H9 (cell line): ENCODE results near the gene MAP3K9. TPM values are rescaled to one million over a fixed set of nuclear protein-coding genes. Genes with fewer than 3 reads are reported as not detected.
A peak's percentile ranks its signal among the peaks of the same experiment; 100 is the strongest.

Experiments used
- DNase-seq: peaks from one replicate; pipeline ENCODE4 v3.0.0-alpha.2; 2017
- H2AFZ ChIP-seq: one replicate; pipeline ENCODE4 v1.6.1; 2013; ENCODE audit warnings: mild to moderate bottlenecking, low read length, control low read depth, moderate library complexity
- H2AK5ac ChIP-seq: 2 replicates; pipeline ENCODE4 v1.6.1; 2013; ENCODE audit warnings: low read length, control low read depth, mixed read lengths; ENCODE audit not compliant: insufficient read length
- H2BK120ac ChIP-seq: one replicate; pipeline ENCODE4 v1.6.1; 2013; ENCODE audit warnings: low read depth, mild to moderate bottlenecking, low read length, control low read depth, inconsistent platforms; ENCODE audit not compliant: poor library complexity, severe bottlenecking
- H2BK12ac ChIP-seq: 2 replicates; pipeline ENCODE4 v1.6.1; 2013; ENCODE audit warnings: low read length, control low read depth, mixed read lengths, low read depth; ENCODE audit not compliant: insufficient read length
- H2BK15ac ChIP-seq: 2 replicates; pipeline ENCODE4 v1.6.1; 2013; ENCODE audit warnings: low read depth, low read length, control low read depth
- H2BK20ac ChIP-seq: one replicate; pipeline ENCODE4 v1.6.1; 2013; ENCODE audit warnings: low read depth, mild to moderate bottlenecking, low read length, control low read depth, inconsistent platforms; ENCODE audit not compliant: poor library complexity, severe bottlenecking
- H2BK5ac ChIP-seq: 2 replicates; pipeline ENCODE4 v1.6.1; 2013; ENCODE audit warnings: low read length, control low read depth, mixed read lengths; ENCODE audit not compliant: insufficient read length
- H3K14ac ChIP-seq: 2 replicates; pipeline ENCODE4 v1.6.1; 2013; ENCODE audit warnings: low read length, control low read depth; ENCODE audit not compliant: insufficient read depth
- H3K18ac ChIP-seq: 2 replicates; pipeline ENCODE4 v1.6.1; 2013; ENCODE audit warnings: low read depth, mild to moderate bottlenecking, mixed read lengths, low read length, control low read depth; ENCODE audit not compliant: insufficient read length
- H3K23ac ChIP-seq: 2 replicates; pipeline ENCODE4 v1.6.1; 2013; ENCODE audit warnings: low read length, control low read depth, mixed read lengths, low read depth; ENCODE audit not compliant: insufficient read length
- H3K23me2 ChIP-seq: 2 replicates; pipeline ENCODE4 v1.6.1; 2013; ENCODE audit warnings: low read depth, mild to moderate bottlenecking, mixed read lengths, low read length, control low read depth; ENCODE audit not compliant: insufficient read length, poor library complexity, severe bottlenecking
- H3K27ac ChIP-seq: 2 replicates; pipeline ENCODE4 v1.5.1; 2013; ENCODE audit warnings: low read length, control low read depth, mixed read lengths, low read depth; ENCODE audit not compliant: insufficient read length
- H3K27me3 ChIP-seq: 2 replicates; pipeline ENCODE4 v1.6.1; 2013; ENCODE audit warnings: low read length, control low read depth, inconsistent platforms; ENCODE audit not compliant: insufficient read depth
- H3K4ac ChIP-seq: 2 replicates; pipeline ENCODE4 v1.6.1; 2013; ENCODE audit warnings: low read depth, mild to moderate bottlenecking, control low read depth, inconsistent platforms, low read length, moderate library complexity
- H3K4me1 ChIP-seq: 2 replicates; pipeline ENCODE4 v1.6.1; 2013; ENCODE audit warnings: low read length, control low read depth, inconsistent platforms; ENCODE audit not compliant: insufficient read depth
- H3K4me2 ChIP-seq: 2 replicates; pipeline ENCODE4 v1.6.1; 2013; ENCODE audit warnings: low read length, control low read depth, mixed read lengths; ENCODE audit not compliant: insufficient read length, insufficient read depth
- H3K56ac ChIP-seq: 2 replicates; pipeline ENCODE4 v1.6.1; 2013; ENCODE audit warnings: low read depth, mild to moderate bottlenecking, mixed read lengths, low read length, control low read depth; ENCODE audit not compliant: insufficient read length
- H3K79me1 ChIP-seq: 2 replicates; pipeline ENCODE4 v1.6.1; 2013; ENCODE audit warnings: low read depth, mild to moderate bottlenecking, moderate library complexity, low read length, control low read depth, inconsistent platforms; ENCODE audit not compliant: insufficient read depth, poor library complexity, severe bottlenecking
- H3K79me2 ChIP-seq: 2 replicates; pipeline ENCODE4 v1.6.1; 2013; ENCODE audit warnings: low read length, control low read depth, inconsistent platforms; ENCODE audit not compliant: insufficient read depth
- H3K9ac ChIP-seq: 2 replicates; pipeline ENCODE4 v1.6.1; 2013; ENCODE audit warnings: low read length, control low read depth, mixed read lengths; ENCODE audit not compliant: insufficient read length; ENCODE audit errors: extremely low read depth
- H3K9me3 ChIP-seq: one replicate; pipeline ENCODE4 v1.6.1; 2013; ENCODE audit warnings: low read depth, low read length, inconsistent platforms; ENCODE audit not compliant: control insufficient read depth
- H3T11ph ChIP-seq: one replicate; pipeline ENCODE4 v1.6.1; 2013; ENCODE audit warnings: mild to moderate bottlenecking, low read length, control low read depth, inconsistent platforms
- H4K20me1 ChIP-seq: one replicate; pipeline ENCODE4 v1.6.1; 2013; ENCODE audit not compliant: control insufficient read depth, insufficient read length, insufficient read depth
- H4K5ac ChIP-seq: 2 replicates; pipeline ENCODE4 v1.6.1; 2013; ENCODE audit warnings: low read depth, mild to moderate bottlenecking, mixed read lengths, low read length, control low read depth; ENCODE audit not compliant: insufficient read length
- H4K8ac ChIP-seq: replicated peaks from 2 replicates; pipeline ENCODE4 v1.6.1; 2013; ENCODE audit warnings: low read length, control low read depth, mixed read lengths, low read depth; ENCODE audit not compliant: insufficient read length
- H4K91ac ChIP-seq: 2 replicates; pipeline ENCODE4 v1.6.1; 2013; ENCODE audit warnings: low read depth, mild to moderate bottlenecking, moderate library complexity, mixed read lengths, low read length, control low read depth; ENCODE audit not compliant: insufficient read length
- H3K27ac Mint-ChIP-seq, 3 experiments: 2 replicates in 2 of 3; 3 replicates in 1 of 3; pipeline ENCODE4 v1.8.0; 2020 to 2021; ENCODE audit warnings: mixed read lengths in 3 of 3, mild to moderate bottlenecking in 1 of 3, moderate library complexity in 1 of 3
- H3K27me3 Mint-ChIP-seq: 2 replicates; pipeline ENCODE4 v1.8.0; 2021; ENCODE audit warnings: low read depth, mild to moderate bottlenecking, moderate library complexity, mixed read lengths
- H3K36me3 Mint-ChIP-seq, 3 experiments: 2 replicates in 2 of 3; 3 replicates in 1 of 3; pipeline ENCODE4 v1.8.0; 2020 to 2021; ENCODE audit warnings: low read depth in 3 of 3, mixed read lengths in 3 of 3; ENCODE audit not compliant: insufficient read depth in 1 of 3
- H3K4me1 Mint-ChIP-seq, 2 experiments: 2 replicates each; pipeline ENCODE4 v1.8.0; 2020; ENCODE audit warnings: mixed read lengths in 2 of 2
- H3K4me3 Mint-ChIP-seq, 2 experiments: 2 replicates in 1 of 2; 3 replicates in 1 of 2; pipeline ENCODE4 v1.8.0; 2020 to 2021; ENCODE audit warnings: mild to moderate bottlenecking in 2 of 2, mixed read lengths in 2 of 2, moderate library complexity in 1 of 2
- H3K9me3 Mint-ChIP-seq, 2 experiments: 2 replicates in 1 of 2; 3 replicates in 1 of 2; pipeline ENCODE4 v1.8.0; 2020; ENCODE audit warnings: mild to moderate bottlenecking in 2 of 2, mixed read lengths in 2 of 2, moderate library complexity in 1 of 2
- CTCF ChIP-seq: fragments of 200-600 bp; sonication (generic); conservative IDR thresholded peaks from 3 replicates; pipeline ENCODE4 v1.8.0; 2021; ENCODE audit warnings: antibody characterized with exemption, mild to moderate bottlenecking
- WGBS: extraction: QIAGEN DNeasy Blood & Tissue Kit; methylation state at CpG from one replicate; pipeline ENCODE4 v1.1.7; 2013; ENCODE audit warnings: missing lambda C conversion rate, low lambda C conversion rate, mixed read lengths; ENCODE audit not compliant: insufficient read length; ENCODE audit errors: extremely low coverage; 5-methylcytosine and 5-hydroxymethylcytosine counted together
- total RNA-seq: library from RNA; stranded (reverse); gene quantifications from 2 replicates; pipeline ENCODE4 v1.2.1, GENCODE V29; 2021

Gene MAP3K9
- total RNA-seq, 1 experiment from 2014 or later: 20.0 TPM

GRCh38 chr14:70785556-70785955 is 23.8 kb downstream of the MAP3K9 start:
- no peaks in the 10 kb centered on the region for H3K27me3 ChIP-seq
- Mint-ChIP-seq H3K27ac (peak overlapping the region in 1 of 3 experiments; percentile 0; a peak in 2 of 7 replicates), H3K4me3 (no peak overlapping the region), H3K9me3 (no peaks in the 10 kb centered on the region; a peak in 1 of 5 replicates), H3K4me1 (peaks cover 0 to 8% of the 10 kb centered on the region in 2 experiments; a peak in 1 of 4 replicates), H3K36me3 (peaks cover 5 to 11% (median 11%) of the 10 kb centered on the region in 3 experiments; a peak in 6 of 7 replicates), H3K27me3 (no peaks in the 10 kb centered on the region)
- no peak overlapping the region for H3K4ac ChIP-seq
- no peak overlapping the region for H4K5ac ChIP-seq
- H3K4me2 ChIP-seq: no peak overlapping the region
- H3K18ac ChIP-seq: no peak overlapping the region
- H3K27ac ChIP-seq: no peak overlapping the region
- H2BK12ac ChIP-seq: no peak overlapping the region
- H4K8ac ChIP-seq: no peak overlapping the region
- no peaks in the 10 kb centered on the region for H4K20me1 ChIP-seq
- no CpG with 5 or more reads among the region's 9 CpGs for WGBS
- no peaks in the 10 kb centered on the region for H3K9me3 ChIP-seq
- no peak overlapping the region for H3K56ac ChIP-seq
- no peak overlapping the region for H2BK120ac ChIP-seq
- no peak overlapping the region for H3T11ph ChIP-seq
- H3K23me2 ChIP-seq: no peaks in the 10 kb centered on the region
- no peak overlapping the region for H3K14ac ChIP-seq
- no peak overlapping the region for H3K9ac ChIP-seq
- H2BK15ac ChIP-seq: no peak overlapping the region
- DNase-seq: no peak
- H4K91ac ChIP-seq: no peak overlapping the region
- H3K4me1 ChIP-seq: no peaks in the 10 kb centered on the region
- no peak overlapping the region for H2AK5ac ChIP-seq
- peaks cover 4% of the 10 kb centered on the region for H3K79me1 ChIP-seq
- no peak overlapping the region for H3K23ac ChIP-seq
- no peak overlapping the region for H2BK20ac ChIP-seq
- no peak for TF ChIP-seq CTCF
- H2AFZ ChIP-seq: no peak overlapping the region
- no peak overlapping the region for H2BK5ac ChIP-seq
- H3K79me2 ChIP-seq: peaks cover 2% of the 10 kb centered on the region; the same call in 1 of the 2 replicates
